K562 (cell line): Measurements from ENCODE around the gene MYL9. TPM values are rescaled to one million over a fixed set of nuclear protein-coding genes. Genes with fewer than 3 reads are reported as not detected.

ENCODE experiments used
- BDP1 ChIP-seq: IDR thresholded peaks from 3 replicates; pipeline ENCODE4 v1.6.1; 2011; ENCODE audit not compliant: insufficient read length, insufficient read depth
- BMI1 ChIP-seq: fragments of 150-350 bp; IDR thresholded peaks from 2 replicates; pipeline ENCODE4 v1.6.1; 2014; ENCODE audit warnings: low read length
- CXXC5 ChIP-seq: fragments of 250-450 bp; sonication (Bioruptor Pico); IDR thresholded peaks from 2 replicates; pipeline ENCODE4 v1.8.0; 2022; ENCODE audit warnings: inconsistent platforms, mild to moderate bottlenecking, moderate library complexity
- GTF2F1 ChIP-seq: IDR thresholded peaks from 2 replicates; pipeline ENCODE4 v1.6.1; 2011; ENCODE audit warnings: low read depth, low read length, improper control_type of control experiment
- IRF2 ChIP-seq: sonication (generic); formaldehyde crosslinking; IDR thresholded peaks from 2 replicates; pipeline ENCODE4 v1.8.1; 2022; ENCODE audit warnings: mild to moderate bottlenecking, missing genetic modification reagents
- KDM1A ChIP-seq, 2 experiments: fragments of 450-650 bp; IDR thresholded peaks; 2 replicates each; pipeline ENCODE4 v1.6.1; 2016; ENCODE audit warnings: mild to moderate bottlenecking in 2 of 2
- KDM2B ChIP-seq: fragments of 250-450 bp; sonication (Bioruptor Pico); IDR thresholded peaks from 2 replicates; pipeline ENCODE4 v1.8.0; 2021; ENCODE audit warnings: mild to moderate bottlenecking, moderate library complexity
- KLF13 ChIP-seq: fragments of 450-650 bp; IDR thresholded peaks from 2 replicates; pipeline ENCODE4 v1.6.1; 2016; ENCODE audit warnings: missing genetic modification characterization, low read depth, mild to moderate bottlenecking, missing compliant biosample characterization, moderate library complexity, borderline replicate concordance
- KLF6 ChIP-seq: fragments of 250-450 bp; sonication (Bioruptor Pico); IDR thresholded peaks from 2 replicates; pipeline ENCODE4 v1.4.0; 2020; ENCODE audit warnings: mild to moderate bottlenecking, moderate library complexity, borderline replicate concordance
- MEF2D ChIP-seq: conservative IDR thresholded peaks from 2 replicates; pipeline ENCODE4 v1.6.1; 2016; ENCODE audit warnings: low read depth, missing genetic modification characterization, missing compliant biosample characterization
- PCBP2 ChIP-seq: fragments of 200-400 bp; formaldehyde crosslinking; IDR thresholded peaks from 2 replicates; pipeline ENCODE4 v1.6.1; 2018; ENCODE audit warnings: low read length, low read depth, mild to moderate bottlenecking, moderate library complexity; ENCODE audit not compliant: poor library complexity, severe bottlenecking
- SMARCB1 ChIP-seq: IDR thresholded peaks from 2 replicates; pipeline ENCODE4 v1.6.1; 2011; ENCODE audit warnings: improper control_type of control experiment, low read depth; ENCODE audit not compliant: insufficient read length
- SMARCE1 ChIP-seq: fragments of 450-650 bp; IDR thresholded peaks from 2 replicates; pipeline ENCODE4 v1.7.1; 2016; ENCODE audit warnings: mild to moderate bottlenecking
- SPI1 ChIP-seq: IDR thresholded peaks from 2 replicates; pipeline ENCODE4 v1.6.1; 2011; ENCODE audit warnings: low read depth, low read length, control low read depth, borderline replicate concordance
- TCF3 ChIP-seq: sonication (generic); formaldehyde crosslinking; IDR thresholded peaks from 2 replicates; pipeline ENCODE4 v1.4.0; 2020; ENCODE audit warnings: mild to moderate bottlenecking, missing genetic modification reagents
- TRIM28 ChIP-seq: fragments of 450-650 bp; IDR thresholded peaks from 2 replicates; pipeline ENCODE4 v1.6.1; 2017
- U2AF1 ChIP-seq: fragments of 200-400 bp; formaldehyde crosslinking; optimal IDR thresholded peaks from 2 replicates; pipeline ENCODE3; 2017; ENCODE audit warnings: mild to moderate bottlenecking, low read depth, low read length, moderate library complexity
- ZBTB5 ChIP-seq: fragments of 450-650 bp; IDR thresholded peaks from 2 replicates; pipeline ENCODE4 v1.6.1; 2017; ENCODE audit warnings: antibody characterized with exemption
- ZNF766 ChIP-seq: fragments of 200-800 bp; sonication (Bioruptor generic); conservative IDR thresholded peaks from 2 replicates; pipeline ENCODE4 v1.6.1; 2016; ENCODE audit warnings: missing genetic modification characterization, missing compliant biosample characterization
- polyA plus RNA-seq, 8 experiments: library from polyadenylated mRNA; depleted of rRNA in 4 of 8; stranded (reverse) in 5 of 8; unstranded in 3 of 8; fragments of >200 nt; fragmentation: Nextera tagmentation in 2 of 8; fragmentation: Illumina TruSeq in 1 of 8; extraction: Ambion mirVana in 2 of 8; extraction: Trizol in 1 of 8; gene quantifications; 2 replicates each; pipeline versions ENCODE4 v1.2.1 to v1.2.3, GENCODE V29; 2011 to 2014; ENCODE audit warnings: inconsistent platforms in 1 of 8, missing spikeins in 1 of 8
- total RNA-seq, 7 experiments: library from RNA; depleted of rRNA in 6 of 7; stranded (reverse); fragments of >200 nt in 6 of 7; fragmentation: Illumina TruSeq in 2 of 7; extraction: Trizol in 2 of 7; gene quantifications; 2 replicates each; pipeline versions ENCODE4 v1.2.1 to v1.2.3, GENCODE V29; 2011 to 2021; ENCODE audit warnings: low replicate concordance in 1 of 7
- TF ChIP-seq, protein P1 (sequence below): fragments of 450-650 bp; IDR thresholded peaks from 2 replicates; pipeline ENCODE4 v1.6.1; 2016
- TF ChIP-seq, protein P2 (sequence below): sonication (generic); formaldehyde crosslinking; IDR thresholded peaks from 2 replicates; pipeline ENCODE4 v1.8.0; 2023; ENCODE audit warnings: mild to moderate bottlenecking, missing genetic modification reagents
- TF ChIP-seq, protein P3 (sequence below): fragments of 450-650 bp; IDR thresholded peaks from 2 replicates; pipeline ENCODE4 v1.6.1; 2016; ENCODE audit warnings: borderline replicate concordance

Gene MYL9
- total and polyA plus RNA-seq, 9 of the 15 experiments (the other 6 are each of a cell fraction or from before 2014, with no cell fraction given) = 0.11 to 3.2 (median 0.81) TPM; not detected in 1

DNA sequence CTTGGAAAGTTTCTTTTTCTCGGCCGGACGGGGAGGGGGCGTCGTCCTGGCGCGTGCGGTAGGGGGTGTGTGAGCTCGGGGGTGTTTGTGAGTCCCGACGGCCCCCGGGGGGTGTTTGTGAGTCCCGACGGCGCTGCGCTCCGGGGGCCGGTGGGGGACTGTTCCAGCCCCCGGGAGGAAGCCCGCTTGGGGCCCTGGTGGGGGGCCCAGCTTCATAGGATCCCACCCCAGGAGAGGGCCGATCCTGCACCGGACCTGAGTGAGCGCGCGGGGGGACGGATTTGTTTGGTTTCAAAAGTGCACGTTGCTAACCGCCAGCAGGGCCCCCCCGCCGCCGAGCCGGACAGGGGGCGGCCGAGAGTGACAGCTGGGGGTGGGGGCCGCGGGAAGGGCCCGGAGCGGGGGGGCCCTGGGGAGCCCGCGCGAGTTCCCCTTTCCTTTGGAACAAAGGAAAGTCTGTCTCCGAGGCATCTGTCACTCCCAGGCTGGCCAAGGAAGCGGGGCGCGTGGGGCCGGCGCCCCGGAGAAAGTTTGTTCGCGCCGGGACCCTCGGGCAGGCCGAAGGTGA is 32.6 kb downstream of the MYL9 start (continued):
- TF ChIP-seq TRIM28 = no peak
- no peak for TF ChIP-seq KDM2B (CRISPR knock-in tag)
- TF ChIP-seq, protein P1, sequence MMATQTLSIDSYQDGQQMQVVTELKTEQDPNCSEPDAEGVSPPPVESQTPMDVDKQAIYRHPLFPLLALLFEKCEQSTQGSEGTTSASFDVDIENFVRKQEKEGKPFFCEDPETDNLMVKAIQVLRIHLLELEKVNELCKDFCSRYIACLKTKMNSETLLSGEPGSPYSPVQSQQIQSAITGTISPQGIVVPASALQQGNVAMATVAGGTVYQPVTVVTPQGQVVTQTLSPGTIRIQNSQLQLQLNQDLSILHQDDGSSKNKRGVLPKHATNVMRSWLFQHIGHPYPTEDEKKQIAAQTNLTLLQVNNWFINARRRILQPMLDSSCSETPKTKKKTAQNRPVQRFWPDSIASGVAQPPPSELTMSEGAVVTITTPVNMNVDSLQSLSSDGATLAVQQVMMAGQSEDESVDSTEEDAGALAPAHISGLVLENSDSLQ = peak; percentile 90
- peak; percentile 78 for TF ChIP-seq SPI1
- no peak for TF ChIP-seq KLF6 (CRISPR knock-in tag)
- TF ChIP-seq, protein P2, sequence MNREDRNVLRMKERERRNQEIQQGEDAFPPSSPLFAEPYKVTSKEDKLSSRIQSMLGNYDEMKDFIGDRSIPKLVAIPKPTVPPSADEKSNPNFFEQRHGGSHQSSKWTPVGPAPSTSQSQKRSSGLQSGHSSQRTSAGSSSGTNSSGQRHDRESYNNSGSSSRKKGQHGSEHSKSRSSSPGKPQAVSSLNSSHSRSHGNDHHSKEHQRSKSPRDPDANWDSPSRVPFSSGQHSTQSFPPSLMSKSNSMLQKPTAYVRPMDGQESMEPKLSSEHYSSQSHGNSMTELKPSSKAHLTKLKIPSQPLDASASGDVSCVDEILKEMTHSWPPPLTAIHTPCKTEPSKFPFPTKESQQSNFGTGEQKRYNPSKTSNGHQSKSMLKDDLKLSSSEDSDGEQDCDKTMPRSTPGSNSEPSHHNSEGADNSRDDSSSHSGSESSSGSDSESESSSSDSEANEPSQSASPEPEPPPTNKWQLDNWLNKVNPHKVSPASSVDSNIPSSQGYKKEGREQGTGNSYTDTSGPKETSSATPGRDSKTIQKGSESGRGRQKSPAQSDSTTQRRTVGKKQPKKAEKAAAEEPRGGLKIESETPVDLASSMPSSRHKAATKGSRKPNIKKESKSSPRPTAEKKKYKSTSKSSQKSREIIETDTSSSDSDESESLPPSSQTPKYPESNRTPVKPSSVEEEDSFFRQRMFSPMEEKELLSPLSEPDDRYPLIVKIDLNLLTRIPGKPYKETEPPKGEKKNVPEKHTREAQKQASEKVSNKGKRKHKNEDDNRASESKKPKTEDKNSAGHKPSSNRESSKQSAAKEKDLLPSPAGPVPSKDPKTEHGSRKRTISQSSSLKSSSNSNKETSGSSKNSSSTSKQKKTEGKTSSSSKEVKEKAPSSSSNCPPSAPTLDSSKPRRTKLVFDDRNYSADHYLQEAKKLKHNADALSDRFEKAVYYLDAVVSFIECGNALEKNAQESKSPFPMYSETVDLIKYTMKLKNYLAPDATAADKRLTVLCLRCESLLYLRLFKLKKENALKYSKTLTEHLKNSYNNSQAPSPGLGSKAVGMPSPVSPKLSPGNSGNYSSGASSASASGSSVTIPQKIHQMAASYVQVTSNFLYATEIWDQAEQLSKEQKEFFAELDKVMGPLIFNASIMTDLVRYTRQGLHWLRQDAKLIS (CRISPR knock-in tag) = no peak
- TF ChIP-seq, protein P3, sequence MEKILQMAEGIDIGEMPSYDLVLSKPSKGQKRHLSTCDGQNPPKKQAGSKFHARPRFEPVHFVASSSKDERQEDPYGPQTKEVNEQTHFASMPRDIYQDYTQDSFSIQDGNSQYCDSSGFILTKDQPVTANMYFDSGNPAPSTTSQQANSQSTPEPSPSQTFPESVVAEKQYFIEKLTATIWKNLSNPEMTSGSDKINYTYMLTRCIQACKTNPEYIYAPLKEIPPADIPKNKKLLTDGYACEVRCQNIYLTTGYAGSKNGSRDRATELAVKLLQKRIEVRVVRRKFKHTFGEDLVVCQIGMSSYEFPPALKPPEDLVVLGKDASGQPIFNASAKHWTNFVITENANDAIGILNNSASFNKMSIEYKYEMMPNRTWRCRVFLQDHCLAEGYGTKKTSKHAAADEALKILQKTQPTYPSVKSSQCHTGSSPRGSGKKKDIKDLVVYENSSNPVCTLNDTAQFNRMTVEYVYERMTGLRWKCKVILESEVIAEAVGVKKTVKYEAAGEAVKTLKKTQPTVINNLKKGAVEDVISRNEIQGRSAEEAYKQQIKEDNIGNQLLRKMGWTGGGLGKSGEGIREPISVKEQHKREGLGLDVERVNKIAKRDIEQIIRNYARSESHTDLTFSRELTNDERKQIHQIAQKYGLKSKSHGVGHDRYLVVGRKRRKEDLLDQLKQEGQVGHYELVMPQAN = peak; percentile 29; the same call in 1 of the 2 replicates
- TF ChIP-seq BDP1 = no peak
- TF ChIP-seq SMARCB1 = no peak
- TF ChIP-seq SMARCE1 = no peak
- peak; percentile 3 for TF ChIP-seq CXXC5 (CRISPR knock-in tag)
- TF ChIP-seq ZNF766 (CRISPR knock-in tag) = no peak
- no peak for TF ChIP-seq KLF13 (tag)
- TF ChIP-seq MEF2D (tag) = no peak
- TF ChIP-seq U2AF1 = peak; percentile 10
- TF ChIP-seq BMI1 = no peak
- no peak for TF ChIP-seq PCBP2
- no peak for TF ChIP-seq IRF2
- TF ChIP-seq GTF2F1 = no peak
- no peak for TF ChIP-seq TCF3 (CRISPR knock-in tag)
- no peak for TF ChIP-seq KDM1A (IDR thresholded peaks at IDR 0.05)
- TF ChIP-seq ZBTB5 = no peak
